Vagina (tissue), 2 donors: ENCODE results near the gene CA5A. TPM values are rescaled to one million over a fixed set of nuclear protein-coding genes. Genes with fewer than 3 reads are reported as not detected.
A peak's percentile ranks its signal among the peaks of the same experiment; 100 is the strongest.
"Not testable (repeated sequence)": the region's sequence is repeated elsewhere in the genome, so short reads cannot be mapped to it uniquely, and the experiment has no call there.

Experiments
- DNase-seq, 2 donors: peaks; one replicate each; pipeline ENCODE4 v3.0.0-alpha.2; 2017; ENCODE audit errors: extremely low spot score in 2 of 2
- H3K27ac ChIP-seq: fragments of 200-600 bp; sonication (generic); one replicate; pipeline ENCODE4 v1.5.1; 2019
- H3K27me3 ChIP-seq: fragments of 200-600 bp; sonication (generic); one replicate; pipeline ENCODE4 v1.5.1; 2019
- H3K36me3 ChIP-seq, 2 donors: fragments of 200-600 bp; sonication (generic); one replicate each; pipeline ENCODE4 v1.5.1; 2017 to 2019
- H3K4me1 ChIP-seq: fragments of 200-600 bp; sonication (generic); one replicate; pipeline ENCODE4 v1.5.1; 2019
- H3K4me3 ChIP-seq, 2 donors: fragments of 200-600 bp; sonication (generic); 1 replicate in 1 of 2; 2 replicates in 1 of 2; pipeline ENCODE4 v1.5.1; 2016 to 2019
- H3K9me3 ChIP-seq: fragments of 200-600 bp; sonication (generic); one replicate; pipeline ENCODE4 v1.5.1; 2019
- POLR2A ChIP-seq, 2 donors: fragments of 450-650 bp; IDR thresholded peaks; one replicate each; pipeline ENCODE4 v1.6.1; 2017; ENCODE audit warnings: antibody characterized with exemption in 2 of 2, mild to moderate bottlenecking in 2 of 2, moderate library complexity in 2 of 2
- POLR2AphosphoS5 ChIP-seq, 2 donors: sonication (generic); formaldehyde crosslinking; IDR thresholded peaks; one replicate each; pipeline ENCODE4 v1.9.0; 2017; ENCODE audit warnings: antibody characterized with exemption in 2 of 2, mild to moderate bottlenecking in 2 of 2, low read depth in 1 of 2; ENCODE audit not compliant: insufficient read depth in 1 of 2
- intact Hi-C: fragments of 100-400 bp; cut with DNase I; formaldehyde crosslinking; loops from one replicate; pipeline ENCODE4 v1.15.1; 2023
- total RNA-seq: library from RNA; depleted of rRNA; stranded (reverse); fragments of >200 nt; gene quantifications from one replicate; pipeline ENCODE4 v1.2.3, GENCODE V29; 2016
- TF ChIP-seq, protein P1 (sequence below), 3 experiments: fragments of 450-650 bp in 2 of 3; fragments of 200-600 bp in 1 of 3; sonication (generic) in 1 of 3; IDR thresholded peaks; one replicate each; pipeline ENCODE4 v1.5.1; 2017 to 2019; ENCODE audit warnings: antibody characterized with exemption in 3 of 3, mild to moderate bottlenecking in 2 of 3, moderate library complexity in 2 of 3

Gene CA5A
- total RNA-seq, 1 donor from 2014 or later, result not detected

GRCh38 chr16:87868254-87869029 lies 67.9 kb downstream of the CA5A start:
- H3K27me3 ChIP-seq, H3K36me3 ChIP-seq, DNase-seq, intact Hi-C loops, H3K27ac ChIP-seq, H3K9me3 ChIP-seq: not testable (repeated sequence)
- peaks cover 14% of the 10 kb centered on the region for H3K4me1 ChIP-seq
- peak overlapping the region; percentile 47 to 53 for H3K4me3 ChIP-seq
- peak in 1 of 2 donors; percentile 26 for TF ChIP-seq POLR2AphosphoS5 (IDR thresholded peaks at IDR 0.05; ENCODE audit: insufficient read depth in 1 of 2, low read depth in 1 of 2)

DNA sequence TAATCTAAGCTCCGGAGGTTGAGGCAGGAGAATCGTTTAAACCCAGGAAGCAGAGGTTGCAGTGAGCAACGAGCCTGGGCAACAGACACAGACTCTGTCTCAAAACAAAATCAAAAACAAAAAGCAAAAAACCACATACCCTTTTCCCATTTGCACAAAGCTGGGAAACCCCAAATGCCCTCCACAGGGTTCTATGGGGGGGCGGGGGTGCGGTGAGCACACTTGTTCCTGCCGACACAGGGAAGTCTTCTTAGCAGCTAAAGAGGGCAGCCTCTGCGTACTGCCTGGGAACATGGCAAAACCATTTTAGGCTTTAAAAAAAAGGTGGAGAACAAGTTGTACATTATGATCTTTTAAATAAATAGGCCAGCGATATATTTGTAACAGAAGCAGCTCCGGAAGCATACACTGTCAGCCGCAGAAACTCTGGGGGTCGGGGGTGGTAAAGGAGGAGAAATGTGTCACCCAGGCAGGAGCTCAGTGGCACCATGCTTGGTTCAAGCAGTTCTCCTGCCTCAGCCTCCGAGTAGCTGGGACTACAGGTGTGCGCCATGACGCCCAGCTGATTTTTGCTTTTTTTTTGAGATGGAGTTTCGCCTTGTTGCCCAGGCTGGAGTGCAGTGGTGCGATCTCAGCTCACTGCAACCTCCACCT lies 70.3 kb downstream of the CA5A start:
- H3K9me3 ChIP-seq, H3K27ac ChIP-seq, H3K36me3 ChIP-seq, H3K27me3 ChIP-seq, intact Hi-C loops, DNase-seq: not testable (repeated sequence)
- Histone ChIP-seq H3K4me1 (peaks cover 14% of the 10 kb centered on the region), H3K4me3 (peak overlapping the region in 1 of 2 donors; percentile 53)

DNA sequence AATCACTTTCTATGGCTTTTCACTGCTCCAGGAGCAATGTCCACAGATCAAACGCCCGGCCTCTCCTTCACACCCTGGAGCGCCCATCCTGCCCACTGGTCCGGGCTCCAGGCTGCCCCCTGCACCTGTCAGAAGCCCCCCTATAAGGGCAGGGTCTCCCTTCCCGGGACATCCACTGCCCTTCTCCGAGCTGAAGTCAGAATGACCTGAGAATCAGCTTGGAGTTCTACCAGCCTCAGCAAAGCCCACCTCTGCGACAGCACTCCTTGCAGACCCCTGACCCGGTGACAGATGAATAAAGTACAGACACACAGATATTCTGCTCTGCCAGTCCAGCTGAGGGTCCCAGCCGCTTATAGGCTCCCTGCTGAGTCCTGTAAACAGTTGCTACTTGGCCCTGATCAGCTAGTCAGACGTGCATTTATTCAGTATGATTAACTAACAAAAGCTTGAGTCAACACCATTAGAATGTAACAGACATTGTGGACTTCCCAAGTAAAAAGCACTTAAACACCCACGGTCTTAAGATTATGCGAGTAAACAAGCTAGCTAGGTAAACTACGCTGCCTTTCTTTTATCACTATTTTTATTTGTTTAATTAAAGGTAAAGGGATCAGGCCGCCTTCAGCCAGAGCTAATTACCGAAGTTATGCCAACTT lies 71.9 kb downstream of the CA5A start:
- no peak overlapping the region for H3K27ac ChIP-seq

DNA sequence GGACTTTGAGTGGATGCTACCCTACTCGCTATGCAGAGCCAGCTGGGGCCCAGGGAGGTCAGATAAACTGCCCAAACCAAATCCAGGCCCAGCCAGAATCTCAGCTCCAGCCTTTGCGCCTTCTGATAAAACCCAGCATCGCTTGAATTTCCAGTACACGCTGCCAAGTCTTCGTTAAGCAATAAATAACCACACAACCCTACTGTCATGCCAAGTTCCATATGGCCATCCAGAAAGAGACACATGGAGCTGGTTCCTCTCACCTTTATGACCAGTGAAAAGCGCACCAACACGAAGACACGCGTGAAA lies 73.0 kb downstream of the CA5A start:
- DNase-seq, H3K36me3 ChIP-seq, H3K4me3 ChIP-seq, intact Hi-C loops, H3K27ac ChIP-seq, H3K9me3 ChIP-seq, H3K27me3 ChIP-seq: not testable (repeated sequence)
- peaks cover 19% of the 10 kb centered on the region for H3K4me1 ChIP-seq

More for the DNA sequence above, 71.9 kb downstream of the CA5A start:
- TF ChIP-seq POLR2A (IDR thresholded peaks at IDR 0.05), result no peak
- TF ChIP-seq, protein P1, sequence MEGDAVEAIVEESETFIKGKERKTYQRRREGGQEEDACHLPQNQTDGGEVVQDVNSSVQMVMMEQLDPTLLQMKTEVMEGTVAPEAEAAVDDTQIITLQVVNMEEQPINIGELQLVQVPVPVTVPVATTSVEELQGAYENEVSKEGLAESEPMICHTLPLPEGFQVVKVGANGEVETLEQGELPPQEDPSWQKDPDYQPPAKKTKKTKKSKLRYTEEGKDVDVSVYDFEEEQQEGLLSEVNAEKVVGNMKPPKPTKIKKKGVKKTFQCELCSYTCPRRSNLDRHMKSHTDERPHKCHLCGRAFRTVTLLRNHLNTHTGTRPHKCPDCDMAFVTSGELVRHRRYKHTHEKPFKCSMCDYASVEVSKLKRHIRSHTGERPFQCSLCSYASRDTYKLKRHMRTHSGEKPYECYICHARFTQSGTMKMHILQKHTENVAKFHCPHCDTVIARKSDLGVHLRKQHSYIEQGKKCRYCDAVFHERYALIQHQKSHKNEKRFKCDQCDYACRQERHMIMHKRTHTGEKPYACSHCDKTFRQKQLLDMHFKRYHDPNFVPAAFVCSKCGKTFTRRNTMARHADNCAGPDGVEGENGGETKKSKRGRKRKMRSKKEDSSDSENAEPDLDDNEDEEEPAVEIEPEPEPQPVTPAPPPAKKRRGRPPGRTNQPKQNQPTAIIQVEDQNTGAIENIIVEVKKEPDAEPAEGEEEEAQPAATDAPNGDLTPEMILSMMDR (IDR thresholded peaks at IDR 0.05), result no peak
- no peak for TF ChIP-seq POLR2AphosphoS5 (IDR thresholded peaks at IDR 0.05; ENCODE audit: insufficient read depth in 1 of 2, low read depth in 1 of 2)
- Histone ChIP-seq H3K9me3 (no peaks in the 10 kb centered on the region), H3K4me1 (peaks cover 26% of the 10 kb centered on the region), H3K4me3 (no peak overlapping the region), H3K36me3 (no peaks in the 10 kb centered on the region), H3K27me3 (no peaks in the 10 kb centered on the region)
- no peak for DNase-seq
- intact Hi-C loops, result no loop called here

DNA sequence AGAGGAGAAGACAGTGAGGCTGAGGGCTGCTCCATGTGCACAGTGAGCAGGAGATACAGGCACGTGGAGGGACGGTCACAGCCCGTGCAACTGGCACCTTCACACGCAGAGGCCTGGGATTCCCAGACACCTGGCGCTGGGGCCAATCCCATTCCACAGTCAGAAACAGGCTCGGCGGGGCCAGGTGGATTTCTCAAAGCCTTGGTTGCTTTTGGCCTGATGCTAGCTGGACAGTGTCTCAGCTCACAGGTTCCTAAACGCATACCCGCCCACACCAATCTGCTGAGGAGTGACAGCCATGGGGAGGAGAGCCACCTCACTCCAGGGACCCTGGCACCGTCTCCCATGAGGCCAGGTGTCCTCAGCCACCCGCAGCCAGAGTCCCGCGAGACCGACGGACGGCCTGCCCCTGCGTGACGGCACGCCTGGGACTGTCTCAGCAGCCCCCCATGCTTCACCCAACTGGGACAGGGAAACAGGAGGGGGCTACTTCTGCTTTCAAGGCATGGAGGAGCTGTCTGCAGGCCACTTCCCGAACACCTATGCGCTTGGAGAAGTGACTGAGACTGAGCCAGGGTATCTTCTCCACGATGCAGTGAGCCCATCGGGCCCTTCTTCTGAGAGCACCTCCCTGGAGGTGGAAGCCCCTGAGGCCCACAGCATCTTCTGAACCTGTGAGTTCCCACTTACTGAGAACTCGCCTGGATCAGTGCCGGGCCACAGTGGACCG lies 73.6 kb downstream of the CA5A start:
- H3K36me3 ChIP-seq, H3K9me3 ChIP-seq, H3K27ac ChIP-seq, H3K4me3 ChIP-seq, intact Hi-C loops, H3K27me3 ChIP-seq, DNase-seq: not testable (repeated sequence)
- H3K4me1 ChIP-seq, result peaks cover 16% of the 10 kb centered on the region

- Histone ChIP-seq H3K27ac (peak overlapping the region; percentile 44), H3K4me1 (peaks cover 26% of the 10 kb centered on the region)
- intact Hi-C loops, H3K27me3 ChIP-seq, H3K4me3 ChIP-seq, H3K36me3 ChIP-seq, H3K9me3 ChIP-seq, DNase-seq: not testable (repeated sequence)
Observed at GRCh38 chr16:87861300-87862099, 74.8 kb downstream of the CA5A start.
